Measurements from ENCODE around the gene JTB.

DNA sequence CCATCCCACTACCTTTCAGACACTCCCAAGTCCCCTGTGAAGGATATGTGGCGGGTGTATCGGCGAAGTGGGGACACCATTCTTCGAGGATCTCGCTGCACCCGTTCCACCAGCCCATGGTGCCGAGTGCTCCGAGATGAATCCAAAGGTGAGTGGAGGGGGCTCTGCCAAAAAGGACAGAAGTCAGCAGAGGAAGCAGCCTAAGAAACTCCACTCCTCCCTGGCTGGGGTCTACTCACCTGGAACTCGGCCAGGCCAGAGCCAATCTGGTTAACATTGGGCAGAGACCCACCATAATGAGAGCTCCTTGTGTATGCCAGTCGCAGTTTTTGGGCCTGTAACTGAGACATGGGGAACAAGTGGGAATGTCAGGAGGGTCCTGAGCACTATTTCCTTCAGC, 22.6 kb downstream of the JTB start:
- TF ChIP-seq, protein P1, sequence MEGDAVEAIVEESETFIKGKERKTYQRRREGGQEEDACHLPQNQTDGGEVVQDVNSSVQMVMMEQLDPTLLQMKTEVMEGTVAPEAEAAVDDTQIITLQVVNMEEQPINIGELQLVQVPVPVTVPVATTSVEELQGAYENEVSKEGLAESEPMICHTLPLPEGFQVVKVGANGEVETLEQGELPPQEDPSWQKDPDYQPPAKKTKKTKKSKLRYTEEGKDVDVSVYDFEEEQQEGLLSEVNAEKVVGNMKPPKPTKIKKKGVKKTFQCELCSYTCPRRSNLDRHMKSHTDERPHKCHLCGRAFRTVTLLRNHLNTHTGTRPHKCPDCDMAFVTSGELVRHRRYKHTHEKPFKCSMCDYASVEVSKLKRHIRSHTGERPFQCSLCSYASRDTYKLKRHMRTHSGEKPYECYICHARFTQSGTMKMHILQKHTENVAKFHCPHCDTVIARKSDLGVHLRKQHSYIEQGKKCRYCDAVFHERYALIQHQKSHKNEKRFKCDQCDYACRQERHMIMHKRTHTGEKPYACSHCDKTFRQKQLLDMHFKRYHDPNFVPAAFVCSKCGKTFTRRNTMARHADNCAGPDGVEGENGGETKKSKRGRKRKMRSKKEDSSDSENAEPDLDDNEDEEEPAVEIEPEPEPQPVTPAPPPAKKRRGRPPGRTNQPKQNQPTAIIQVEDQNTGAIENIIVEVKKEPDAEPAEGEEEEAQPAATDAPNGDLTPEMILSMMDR (IDR thresholded peaks at IDR 0.05) = no peak
- TF ChIP-seq POLR2A (IDR thresholded peaks at IDR 0.05) = no peak
